Kidney epithelial cell (primary cell): ENCODE measurements around the gene RSRC1. TPM values are rescaled to one million over a fixed set of nuclear protein-coding genes. Genes with fewer than 3 reads are reported as not detected.

Experiments used
- DNase-seq: peaks from one replicate; pipeline ENCODE4 v3.0.0-alpha.2; 2010; ENCODE audit warnings: low read depth
- H3K27me3 ChIP-seq: 2 replicates; pipeline ENCODE4 v1.6.0; 2011; ENCODE audit warnings: low read length; ENCODE audit not compliant: control insufficient read depth, insufficient read depth
- H3K36me3 ChIP-seq: 2 replicates; pipeline ENCODE4 v1.5.1; 2011; ENCODE audit warnings: low read length; ENCODE audit not compliant: control insufficient read depth, insufficient read depth
- H3K4me3 ChIP-seq: 2 replicates; pipeline ENCODE4 v1.5.1; 2011; ENCODE audit warnings: low read depth, mild to moderate bottlenecking, control low read depth, low read length
- total RNA-seq: library from RNA; depleted of rRNA; stranded (reverse); fragments of >200 nt; gene quantifications from 2 replicates; pipeline ENCODE4 v1.2.3, GENCODE V29; 2015
- TF ChIP-seq, protein P1 (sequence below): IDR thresholded peaks from 2 replicates; pipeline ENCODE4 v1.5.1; 2011; ENCODE audit warnings: mild to moderate bottlenecking, moderate library complexity, low read length, control low read depth, inconsistent platforms; ENCODE audit not compliant: insufficient read depth, poor library complexity, severe bottlenecking

RSRC1 gene
- total RNA-seq, 1 donor from 2014 or later = 27.4 TPM

GRCh38 chr3:158419820-158420653 is 310.1 kb downstream of the RSRC1 start:
- TF ChIP-seq, protein P1, sequence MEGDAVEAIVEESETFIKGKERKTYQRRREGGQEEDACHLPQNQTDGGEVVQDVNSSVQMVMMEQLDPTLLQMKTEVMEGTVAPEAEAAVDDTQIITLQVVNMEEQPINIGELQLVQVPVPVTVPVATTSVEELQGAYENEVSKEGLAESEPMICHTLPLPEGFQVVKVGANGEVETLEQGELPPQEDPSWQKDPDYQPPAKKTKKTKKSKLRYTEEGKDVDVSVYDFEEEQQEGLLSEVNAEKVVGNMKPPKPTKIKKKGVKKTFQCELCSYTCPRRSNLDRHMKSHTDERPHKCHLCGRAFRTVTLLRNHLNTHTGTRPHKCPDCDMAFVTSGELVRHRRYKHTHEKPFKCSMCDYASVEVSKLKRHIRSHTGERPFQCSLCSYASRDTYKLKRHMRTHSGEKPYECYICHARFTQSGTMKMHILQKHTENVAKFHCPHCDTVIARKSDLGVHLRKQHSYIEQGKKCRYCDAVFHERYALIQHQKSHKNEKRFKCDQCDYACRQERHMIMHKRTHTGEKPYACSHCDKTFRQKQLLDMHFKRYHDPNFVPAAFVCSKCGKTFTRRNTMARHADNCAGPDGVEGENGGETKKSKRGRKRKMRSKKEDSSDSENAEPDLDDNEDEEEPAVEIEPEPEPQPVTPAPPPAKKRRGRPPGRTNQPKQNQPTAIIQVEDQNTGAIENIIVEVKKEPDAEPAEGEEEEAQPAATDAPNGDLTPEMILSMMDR = no peak
- H3K4me3 ChIP-seq = no peak overlapping the region
- DNase-seq = no peak
- H3K36me3 ChIP-seq = no peaks in the 10 kb centered on the region
- H3K27me3 ChIP-seq = no peaks in the 10 kb centered on the region

DNA sequence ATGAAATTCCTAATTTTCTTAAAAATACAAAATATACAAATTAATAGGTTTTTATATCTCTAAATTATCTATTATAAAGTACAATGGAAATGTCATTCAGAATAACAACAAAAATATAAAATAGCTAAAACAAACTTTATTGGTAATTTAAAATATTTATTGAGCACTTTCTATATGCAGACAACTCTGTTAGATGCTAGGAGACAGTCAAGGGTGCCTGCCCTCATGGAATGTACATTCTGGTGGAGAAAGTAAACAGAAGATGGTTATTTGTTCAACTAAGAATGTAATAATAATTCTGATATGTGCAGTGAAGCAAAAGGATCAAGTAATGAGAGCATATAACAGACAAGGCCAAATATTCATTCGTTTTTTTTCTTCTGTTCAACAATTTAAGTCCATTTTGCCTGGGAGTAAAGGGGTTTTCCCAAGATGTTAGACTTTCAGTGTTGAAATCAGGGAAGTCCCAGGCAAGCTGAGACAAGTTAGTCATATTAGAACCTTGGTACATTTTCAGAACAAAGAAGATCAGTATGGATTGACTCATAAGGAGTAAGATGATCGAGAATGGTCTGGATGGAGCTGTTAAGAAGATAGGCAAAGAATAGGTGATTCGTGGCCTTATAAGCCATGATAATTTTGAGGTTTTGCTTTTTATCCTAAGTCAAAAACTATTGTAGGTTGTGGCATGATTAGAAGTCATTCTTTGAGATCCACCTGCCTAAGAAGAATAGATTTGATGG is 310.9 kb downstream of the RSRC1 start:
- no peak overlapping the region for H3K4me3 ChIP-seq
- DNase-seq = peak; percentile 67
- TF ChIP-seq, protein P1 = no peak
- H3K27me3 ChIP-seq = no peaks in the 10 kb centered on the region
- no peaks in the 10 kb centered on the region for H3K36me3 ChIP-seq

DNA sequence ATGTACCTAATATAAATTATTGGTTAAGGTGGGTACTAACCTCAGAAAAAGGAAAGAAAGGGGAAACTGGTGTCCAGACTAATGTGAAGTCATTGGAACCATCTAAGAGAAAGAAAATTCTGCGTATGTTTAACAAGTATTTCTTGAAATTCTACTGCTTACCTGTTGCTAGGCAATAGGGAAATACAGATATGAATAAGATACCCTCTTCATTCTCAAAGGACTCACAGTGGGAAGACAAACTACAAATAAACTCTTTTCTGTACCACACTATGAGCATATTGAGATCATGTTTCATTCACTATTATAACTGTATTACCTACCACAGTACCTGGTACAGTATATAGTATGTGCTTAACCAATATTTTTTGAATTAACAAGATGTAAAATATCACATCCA is 320.6 kb downstream of the RSRC1 start:
- no peak overlapping the region for H3K4me3 ChIP-seq
- no peaks in the 10 kb centered on the region for H3K27me3 ChIP-seq
- no peak for DNase-seq
- H3K36me3 ChIP-seq = no peaks in the 10 kb centered on the region
- TF ChIP-seq, protein P1 = no peak

- TF ChIP-seq, protein P1 = no peak
- Histone ChIP-seq H3K27me3 (no peaks in the 10 kb centered on the region), H3K4me3 (no peak overlapping the region), H3K36me3 (no peaks in the 10 kb centered on the region)
- no peak for DNase-seq
Observed at GRCh38 chr3:158430968-158431367, 321.1 kb downstream of the RSRC1 start.

- TF ChIP-seq, protein P1 = no peak
- DNase-seq = no peak
- no peaks in the 10 kb centered on the region for H3K27me3 ChIP-seq
- H3K4me3 ChIP-seq = no peak overlapping the region
- no peaks in the 10 kb centered on the region for H3K36me3 ChIP-seq
Observed at GRCh38 chr3:158431829-158432228, 321.9 kb downstream of the RSRC1 start.
